HG02759 (cell line): ENCODE results near the gene NOVA2.

Source experiments
- ATAC-seq: cut with Tn5 transposase; IDR thresholded peaks from one replicate; pipeline ENCODE4 v1.9.1; 2021; ENCODE audit warnings: mild to moderate bottlenecking, moderate library complexity; ENCODE audit not compliant: unreplicated experiment

Gene NOVA2

GRCh38 chr19:45973553-45974338, at the start of gene NOVA2:
Gene NOVA2, minus strand, starts transcription at chr19:45973865. Its CDS starts 514 bp downstream, at chr19:45973351.
- no peak for ATAC-seq

- ATAC-seq = no peak
Measured at GRCh38 chr19:46023311-46023779, 49.7 kb upstream of the NOVA2 start.

DNA sequence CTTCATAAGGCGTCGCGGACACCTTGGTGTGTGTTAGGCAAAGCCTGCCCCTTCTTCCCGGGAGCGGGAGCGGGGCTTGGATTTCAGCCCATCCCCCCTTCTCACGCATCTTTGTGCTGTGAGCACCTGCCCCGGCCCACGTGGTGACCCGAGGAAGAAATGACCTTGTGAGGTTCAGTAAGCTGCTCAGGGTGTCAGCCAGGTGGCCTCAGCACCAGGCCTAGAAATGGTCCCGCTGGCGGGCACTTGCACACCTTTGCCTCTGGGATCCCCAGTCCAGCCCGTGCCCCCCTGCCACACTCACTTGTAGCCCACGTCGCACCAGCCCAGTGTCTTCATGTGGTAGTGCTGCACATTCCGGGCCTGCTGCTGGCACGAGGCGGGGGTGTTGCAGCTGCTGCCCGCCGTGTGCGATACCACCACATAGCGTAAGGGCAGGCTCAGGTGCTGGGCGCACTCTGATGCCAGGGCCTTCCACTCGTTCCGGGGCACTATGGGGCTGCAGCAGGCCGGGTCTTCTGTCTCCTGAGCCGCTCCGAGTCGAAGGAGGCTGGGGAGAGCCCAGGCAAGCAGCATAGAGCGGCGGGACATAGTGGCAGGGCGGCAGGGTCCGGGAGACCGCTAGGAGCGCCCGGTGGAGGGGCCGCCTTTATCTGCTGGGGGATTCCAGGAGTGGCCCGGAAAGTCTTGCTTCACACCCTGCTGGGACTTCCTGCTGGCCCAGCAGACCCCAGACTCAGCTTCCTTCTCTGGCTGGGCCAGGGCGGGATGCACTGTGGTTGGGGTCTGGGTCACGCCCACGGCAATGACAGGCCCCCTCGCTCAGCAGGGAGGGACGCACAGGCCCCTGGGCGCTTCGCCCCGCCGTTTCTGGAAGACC, 49.0 kb upstream of the NOVA2 start, which contains the start of gene PGLYRP1:
Gene PGLYRP1, minus strand, starts transcription at position 623 of the 880 bp plus-strand sequence. Its CDS starts 32 bp downstream, at position 591.
- no peak for ATAC-seq

- ATAC-seq = no peak
Measured at GRCh38 chr19:46022061-46022430, 48.4 kb upstream of the NOVA2 start.

- no peak for ATAC-seq
Measured at GRCh38 chr19:46021531-46022041, 47.9 kb upstream of the NOVA2 start.

DNA sequence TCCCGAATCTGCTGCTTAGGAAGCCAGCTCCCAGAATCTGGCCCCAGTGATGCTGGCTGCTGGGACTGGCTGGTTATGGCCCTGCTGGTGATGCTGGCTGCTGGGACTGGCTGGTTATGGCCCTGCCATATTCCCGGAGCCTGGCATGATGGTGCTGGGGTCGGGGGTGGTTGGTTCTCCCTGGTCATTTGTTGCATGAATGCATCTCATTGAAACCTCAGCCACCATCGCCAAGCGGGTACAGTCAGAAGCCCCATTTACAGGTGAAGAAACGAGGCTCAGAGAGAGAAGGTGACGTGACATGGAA, 47.1 kb upstream of the NOVA2 start:
- ATAC-seq = no peak

- no peak for ATAC-seq
Measured at GRCh38 chr19:46019270-46019669, 45.6 kb upstream of the NOVA2 start.

DNA sequence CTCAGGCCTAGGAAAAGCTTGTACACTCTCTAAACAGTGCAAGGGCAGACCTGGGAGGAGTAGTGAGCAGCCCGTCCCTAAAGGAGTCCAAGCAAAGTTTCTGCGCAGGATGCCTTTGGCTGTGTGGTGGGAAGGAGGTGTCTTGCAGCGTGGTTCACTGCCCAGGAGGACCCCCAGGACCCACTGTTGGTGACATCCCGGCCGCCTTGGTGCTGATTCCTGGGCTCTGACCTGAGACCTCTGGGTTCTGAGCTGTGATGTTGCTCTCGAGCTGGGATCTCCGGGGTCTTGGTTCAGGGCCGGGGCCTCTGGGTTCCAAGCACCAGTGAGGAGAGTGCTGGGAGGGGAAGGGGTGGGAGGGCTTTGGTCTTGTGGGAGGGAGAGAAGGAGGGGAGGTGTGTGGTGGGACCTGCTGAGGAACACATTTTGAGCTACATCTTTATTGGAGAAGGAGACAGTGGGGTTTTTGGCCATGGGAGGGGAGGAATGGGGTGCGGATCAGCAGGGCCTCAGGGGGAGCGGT, 45.1 kb upstream of the NOVA2 start:
- ATAC-seq = no peak

DNA sequence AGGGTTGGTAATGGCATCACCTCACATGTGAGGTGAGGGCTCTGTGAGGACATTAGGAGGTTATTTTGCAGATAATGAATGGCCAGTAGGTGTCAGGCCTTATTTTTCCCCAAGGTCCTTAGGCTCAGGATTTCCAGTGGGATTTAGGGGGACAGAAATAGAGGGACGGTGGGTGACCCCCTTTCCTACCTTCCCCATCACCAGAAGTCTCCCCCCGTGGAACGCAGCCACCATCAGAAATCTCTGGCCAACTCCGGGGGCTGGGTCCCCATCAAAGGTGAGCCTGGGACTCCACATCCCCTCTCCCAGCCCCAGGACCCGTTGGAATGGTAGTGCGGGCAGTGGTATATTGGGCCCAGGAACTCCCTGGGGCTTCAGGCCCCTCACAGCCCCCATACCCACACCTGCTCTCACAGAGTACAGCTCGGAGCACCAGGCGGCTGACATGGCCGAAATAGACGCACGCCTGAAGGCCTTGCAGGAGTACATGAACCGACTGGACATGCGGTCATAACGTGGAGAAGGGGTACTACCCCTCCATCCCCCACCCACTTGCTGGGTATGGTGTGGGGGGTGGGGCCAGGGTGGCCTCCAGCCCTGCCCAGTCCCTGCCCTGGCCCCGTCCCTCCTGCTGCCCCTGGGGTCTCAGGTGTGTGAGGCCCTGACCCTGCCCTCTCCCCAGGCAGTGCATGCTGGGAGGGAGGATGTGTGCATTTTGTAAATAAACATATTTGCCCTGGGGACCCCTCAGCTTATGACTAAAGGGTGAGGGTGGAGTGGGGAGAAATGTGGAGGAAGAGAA, 44.4 kb upstream of the NOVA2 start:
- no peak for ATAC-seq

DNA sequence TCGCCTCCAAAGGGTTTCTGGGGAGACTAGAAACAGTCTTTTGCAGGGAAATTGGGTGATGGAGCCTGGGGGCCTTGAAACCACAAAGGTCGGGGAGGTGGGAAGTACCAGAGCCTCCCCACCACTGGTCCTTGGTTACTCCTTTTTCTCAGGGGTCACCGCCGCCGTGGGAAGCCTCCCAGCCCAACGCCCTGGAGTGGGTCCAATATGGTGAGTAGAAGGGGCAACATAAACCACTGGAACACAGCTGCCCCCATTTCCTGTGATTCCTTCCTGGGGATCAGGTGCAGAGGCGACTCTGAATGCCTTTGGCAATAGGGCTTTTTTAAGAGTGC, 43.4 kb upstream of the NOVA2 start:
- ATAC-seq = no peak

GRCh38 chr19:46016426-46017094, 42.9 kb upstream of the NOVA2 start:
- peak; percentile 70 for ATAC-seq

DNA sequence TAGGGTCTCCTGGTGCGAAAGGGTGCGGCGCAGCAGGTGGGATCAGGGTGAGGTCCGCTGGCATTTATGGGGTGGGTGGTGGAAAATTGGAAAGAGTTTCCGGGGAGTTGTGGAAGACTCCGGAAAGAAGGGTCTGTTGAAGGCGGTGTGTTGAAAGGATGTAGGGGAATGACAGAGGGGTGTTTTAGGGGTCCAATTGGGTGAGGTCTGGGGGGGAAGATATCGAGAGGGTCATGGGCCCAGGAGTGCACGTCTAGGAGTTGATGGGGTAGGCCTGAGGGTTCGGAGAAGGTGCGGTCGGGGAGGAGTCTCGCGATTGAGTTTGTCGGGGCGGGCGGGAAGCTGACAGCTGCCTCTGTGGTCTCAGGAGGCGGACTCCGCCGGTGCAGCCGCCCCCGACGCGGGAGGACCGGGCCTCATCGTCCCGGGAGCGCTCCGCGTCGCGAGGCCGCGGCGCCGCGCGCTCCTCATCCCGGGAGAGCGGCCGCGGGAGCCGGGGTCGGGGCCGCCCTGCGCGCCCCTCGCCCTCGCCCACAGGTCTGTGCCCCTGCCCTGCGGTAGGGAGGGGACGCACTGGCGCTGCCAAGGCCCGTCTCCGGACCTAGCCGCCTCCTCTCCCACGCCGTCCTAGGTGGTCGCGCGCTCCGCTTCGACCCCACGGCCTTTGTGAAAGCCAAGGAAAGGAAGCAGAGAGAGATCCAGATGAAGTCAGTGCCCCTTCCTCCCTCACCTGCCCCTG, 42.2 kb upstream of the NOVA2 start:
- ATAC-seq = peak; percentile 17

GRCh38 chr19:46014941-46015686, 41.4 kb upstream of the NOVA2 start:
- no peak for ATAC-seq

- no peak for ATAC-seq
Measured at GRCh38 chr19:46014534-46014933, 40.9 kb upstream of the NOVA2 start.

DNA sequence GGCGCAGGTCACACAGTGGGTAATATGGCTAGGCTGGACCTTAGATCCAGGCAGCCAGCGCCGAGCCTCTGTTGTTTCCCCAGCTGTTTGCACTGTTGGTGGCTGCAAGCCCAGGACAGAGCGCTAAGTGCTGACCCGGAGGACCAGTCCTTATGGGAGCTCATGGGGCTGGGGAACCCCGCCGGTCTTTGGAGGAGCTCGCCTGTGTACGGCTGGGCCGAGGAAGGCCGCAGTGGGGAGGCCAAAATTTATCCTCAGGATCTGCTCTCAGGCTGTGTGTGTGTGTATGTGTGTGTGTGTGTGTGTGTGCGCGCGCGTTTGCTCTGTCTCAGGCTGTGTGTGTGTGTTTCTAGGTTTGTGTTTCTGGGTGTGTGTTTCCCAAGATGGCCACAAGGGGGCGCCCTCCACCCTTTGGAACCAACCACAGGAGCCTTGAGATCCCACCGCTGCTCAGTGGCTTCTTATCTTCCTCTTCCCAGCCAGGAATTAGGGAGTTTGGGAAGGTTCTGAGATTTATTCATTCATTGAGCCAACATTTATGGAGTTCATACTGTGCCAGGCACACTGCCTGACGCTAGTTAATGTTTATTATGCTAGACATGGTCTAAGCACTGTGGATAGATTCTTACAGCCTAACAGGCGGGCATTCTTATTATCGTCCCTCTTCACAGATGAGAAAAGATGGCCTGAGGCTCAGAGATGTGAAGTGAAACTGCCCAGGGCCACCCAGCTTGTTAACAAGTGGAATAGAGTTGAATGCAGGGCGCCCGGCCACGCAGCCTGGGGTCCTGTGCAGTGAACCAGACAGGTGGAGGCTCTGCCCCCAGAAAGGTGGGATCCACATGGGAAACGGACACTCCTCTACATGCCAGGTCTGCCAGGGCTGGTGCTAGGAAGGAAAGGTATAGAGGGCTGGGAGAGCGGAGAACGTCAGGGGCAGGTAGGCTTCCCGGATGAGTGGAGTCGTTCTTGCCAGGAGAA, 36.2 kb upstream of the NOVA2 start:
- ATAC-seq = no peak

- ATAC-seq = no peak
Measured at GRCh38 chr19:46006411-46006810, 32.7 kb upstream of the NOVA2 start.

DNA sequence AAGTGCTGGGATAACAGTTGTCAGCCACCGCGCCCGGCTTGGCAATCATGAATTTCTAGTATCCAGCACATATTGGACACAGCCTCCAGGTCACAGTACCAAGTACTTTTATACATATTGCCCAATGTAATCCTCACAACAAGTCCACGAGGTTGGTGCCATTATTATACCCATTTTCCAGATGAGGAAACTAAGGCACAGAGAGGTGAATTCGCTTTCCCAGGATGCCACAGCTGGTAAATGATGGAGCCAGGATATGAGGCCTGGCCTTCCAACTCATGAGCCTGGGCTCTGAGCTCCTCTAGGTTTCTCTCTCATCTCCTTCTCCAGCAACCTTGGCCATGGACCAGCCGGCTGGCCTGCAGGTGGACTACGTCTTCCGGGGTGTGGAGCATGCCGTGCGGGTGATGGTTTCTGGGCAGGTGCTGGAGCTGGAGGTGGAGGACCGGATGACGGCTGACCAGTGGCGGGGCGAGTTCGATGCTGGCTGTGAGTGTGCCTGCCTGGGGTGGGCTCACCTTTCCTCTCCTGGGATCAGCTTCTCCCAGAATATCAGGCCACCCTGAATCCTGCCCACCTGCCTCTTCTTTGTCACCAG, 29.1 kb upstream of the NOVA2 start:
- ATAC-seq = no peak
